SK-N-SH (cell line): ENCODE results near the gene NRG3. TPM values are rescaled to one million over a fixed set of nuclear protein-coding genes. Genes with fewer than 3 reads are reported as not detected.

Experiments used
- CTCF ChIA-PET: fragments of 300-600, 350-600 bp; formaldehyde crosslinking; extraction: SDS; loops from one replicate; lab custom pipeline; 2021; lab: Yijun Ruan, JAX
- POLR2A ChIA-PET: fragments of 350-600 bp; sonication (Branson Sonifier 250); formaldehyde crosslinking; extraction: SDS; loops from one replicate; lab custom pipeline; 2020; ENCODE audit warnings: antibody characterized with exemption, inconsistent platforms; lab: Yijun Ruan, JAX
- DNase-seq: peaks from one replicate; pipeline ENCODE4 v3.0.0; 2012
- H2AFZ ChIP-seq: fragments of 200-600 bp; sonication (generic); 2 replicates; pipeline ENCODE4 v1.8.1; 2016; ENCODE audit warnings: antibody characterized with exemption, mild to moderate bottlenecking, low read depth
- H3F3A ChIP-seq: fragments of 200-600 bp; sonication (generic); replicated peaks from 2 replicates; pipeline ENCODE3; 2016; ENCODE audit warnings: antibody characterized with exemption, mild to moderate bottlenecking; ENCODE audit not compliant: insufficient read depth
- H3K27ac ChIP-seq, 2 experiments: fragments of 200-500 bp in 1 of 2; fragments of 200-600 bp in 1 of 2; sonication (Bioruptor generic) in 1 of 2; sonication (generic), shearing (Covaris generic) in 1 of 2; 2 replicates each; pipeline versions ENCODE4 v1.5.1 to v1.6.1; 2014 to 2016; ENCODE audit warnings: low read depth in 2 of 2, inconsistent platforms in 1 of 2, low read length in 1 of 2, mild to moderate bottlenecking in 1 of 2, mixed read lengths in 1 of 2
- H3K27me3 ChIP-seq: fragments of 200-600 bp; sonication (generic), shearing (Covaris generic); 2 replicates; pipeline ENCODE4 v1.6.1; 2016; ENCODE audit warnings: mixed run types; ENCODE audit not compliant: insufficient read depth
- H3K36me3 ChIP-seq, 2 experiments: fragments of 200-500 bp in 1 of 2; fragments of 200-600 bp in 1 of 2; sonication (Bioruptor generic) in 1 of 2; sonication (generic) in 1 of 2; replicated peaks in 1 of 2; 2 replicates each; pipeline versions ENCODE3 to v1.5.1; 2014 to 2016; ENCODE audit warnings: low read length in 1 of 2, mild to moderate bottlenecking in 1 of 2; ENCODE audit not compliant: insufficient read depth in 2 of 2, control insufficient read depth in 1 of 2
- H3K4me1 ChIP-seq, 2 experiments: fragments of 200-500 bp in 1 of 2; fragments of 200-600 bp in 1 of 2; sonication (Bioruptor generic) in 1 of 2; sonication (generic), shearing (Covaris generic) in 1 of 2; 2 replicates each; pipeline versions ENCODE4 v1.5.1 to v1.6.1; 2014 to 2016; ENCODE audit warnings: low read depth in 1 of 2, low read length in 1 of 2, mixed run types in 1 of 2; ENCODE audit not compliant: insufficient read depth in 2 of 2, control insufficient read depth in 1 of 2
- H3K4me2 ChIP-seq: fragments of 200-600 bp; sonication (generic), shearing (Covaris generic); 2 replicates; pipeline ENCODE4 v1.6.1; 2017; ENCODE audit warnings: mixed run types
- H3K4me3 ChIP-seq, 2 experiments: fragments of 200-500 bp in 1 of 2; fragments of 200-600 bp in 1 of 2; sonication (Bioruptor generic) in 1 of 2; sonication (generic), shearing (Covaris generic) in 1 of 2; 2 replicates each; pipeline versions ENCODE4 v1.5.1 to v1.8.1; 2014 to 2016; ENCODE audit warnings: low read depth in 2 of 2, inconsistent platforms in 1 of 2, low read length in 1 of 2, mild to moderate bottlenecking in 1 of 2, mixed read lengths in 1 of 2, moderate library complexity in 1 of 2
- H3K79me2 ChIP-seq: fragments of 200-600 bp; sonication (generic); 2 replicates; pipeline ENCODE4 v1.8.1; 2017; ENCODE audit warnings: mild to moderate bottlenecking; ENCODE audit not compliant: insufficient read depth
- H3K9ac ChIP-seq: fragments of 200-600 bp; sonication (generic); 2 replicates; pipeline ENCODE4 v1.6.1; 2017; ENCODE audit warnings: mixed run types
- H3K9me2 ChIP-seq: fragments of 200-600 bp; sonication (generic); 2 replicates; pipeline ENCODE4 v1.6.1; 2017; ENCODE audit warnings: mixed run types
- H3K9me3 ChIP-seq: fragments of 200-600 bp; sonication (generic); 2 replicates; pipeline ENCODE4 v1.6.1; 2017; ENCODE audit warnings: mixed run types, mild to moderate bottlenecking, moderate library complexity
- H4K20me1 ChIP-seq: fragments of 200-600 bp; sonication (generic); 2 replicates; pipeline ENCODE4 v1.6.1; 2017; ENCODE audit warnings: mild to moderate bottlenecking, mixed run types; ENCODE audit not compliant: insufficient read depth
- ELF1 ChIP-seq: IDR thresholded peaks from 2 replicates; pipeline ENCODE4 v1.4.0; 2012
- EP300 ChIP-seq, 2 experiments: IDR thresholded peaks; 2 replicates each; pipeline versions ENCODE4 v1.4.0 to v1.6.1; 2012; ENCODE audit warnings: borderline replicate concordance in 1 of 2, low read depth in 1 of 2, low read length in 1 of 2
- EZH2phosphoT487 ChIP-seq: fragments of 200-600 bp; sonication (generic); IDR thresholded peaks from 2 replicates; pipeline ENCODE4 v1.6.1; 2017; ENCODE audit warnings: low read depth, mixed run types, mild to moderate bottlenecking, antibody characterized with exemption, moderate library complexity, borderline replicate concordance
- FOSL2 ChIP-seq: IDR thresholded peaks from 2 replicates; pipeline ENCODE4 v1.4.0; 2012; ENCODE audit warnings: low read depth, mild to moderate bottlenecking, moderate library complexity, borderline replicate concordance
- GATA2 ChIP-seq: sonication (generic); formaldehyde crosslinking; IDR thresholded peaks from 2 replicates; pipeline ENCODE4 v1.5.0; 2020; ENCODE audit warnings: mild to moderate bottlenecking, missing genetic modification reagents
- IRF3 ChIP-seq: fragments of 150-350 bp; IDR thresholded peaks from 2 replicates; pipeline ENCODE4 v1.6.1; 2016; ENCODE audit warnings: mild to moderate bottlenecking, low read depth, low read length
- JUND ChIP-seq: IDR thresholded peaks from 2 replicates; pipeline ENCODE4 v1.4.0; 2012
- MAX ChIP-seq: IDR thresholded peaks from 2 replicates; pipeline ENCODE4 v1.4.0; 2012; ENCODE audit warnings: low read depth
- MEF2A ChIP-seq: IDR thresholded peaks from 2 replicates; pipeline ENCODE4 v1.4.0; 2012; ENCODE audit warnings: low read depth, borderline replicate concordance
- MXI1 ChIP-seq: IDR thresholded peaks from 2 replicates; pipeline ENCODE4 v1.6.1; 2012; ENCODE audit warnings: mild to moderate bottlenecking, low read depth, low read length, improper control_type of control experiment
- NFIC ChIP-seq: IDR thresholded peaks from 2 replicates; pipeline ENCODE4 v1.4.0; 2012; ENCODE audit warnings: borderline replicate concordance
- NRF1 ChIP-seq: IDR thresholded peaks from 2 replicates; pipeline ENCODE4 v1.6.1; 2012; ENCODE audit warnings: low read depth, mild to moderate bottlenecking, low read length
- PBX3 ChIP-seq: IDR thresholded peaks from 2 replicates; pipeline ENCODE4; 2012
- POLR2AphosphoS5 ChIP-seq: IDR thresholded peaks from 2 replicates; pipeline ENCODE4 v1.6.1; 2012; ENCODE audit warnings: low read depth, low read length
- RAD21 ChIP-seq: IDR thresholded peaks from 2 replicates; pipeline ENCODE4 v1.6.1; 2012; ENCODE audit warnings: mild to moderate bottlenecking, low read length
- RCOR1 ChIP-seq: fragments of 150-350 bp; IDR thresholded peaks from 2 replicates; pipeline ENCODE4 v1.6.1; 2017; ENCODE audit warnings: antibody characterized with exemption, low read length
- REST ChIP-seq: IDR thresholded peaks from 2 replicates; pipeline ENCODE4 v1.6.1; 2012; ENCODE audit warnings: mild to moderate bottlenecking, low read depth, low read length, moderate library complexity
- RXRA ChIP-seq: IDR thresholded peaks from 2 replicates; pipeline ENCODE4 v1.4.0; 2012; ENCODE audit warnings: low read depth, mild to moderate bottlenecking, borderline replicate concordance
- SIN3A ChIP-seq: IDR thresholded peaks from 2 replicates; pipeline ENCODE4 v1.6.1; 2012; ENCODE audit warnings: low read depth, mild to moderate bottlenecking, low read length, moderate library complexity, borderline replicate concordance
- SMC3 ChIP-seq: IDR thresholded peaks from 2 replicates; pipeline ENCODE4 v1.6.1; 2012; ENCODE audit warnings: low read depth, low read length, improper control_type of control experiment
- TAF1 ChIP-seq: IDR thresholded peaks from 2 replicates; pipeline ENCODE4 v1.6.1; 2012; ENCODE audit warnings: low read depth, mild to moderate bottlenecking, low read length, moderate library complexity, borderline replicate concordance
- TCF12 ChIP-seq: IDR thresholded peaks from 2 replicates; pipeline ENCODE4 v1.4.0; 2012
- TEAD4 ChIP-seq: IDR thresholded peaks from 2 replicates; pipeline ENCODE4 v1.4.0; 2012; ENCODE audit warnings: mild to moderate bottlenecking, borderline replicate concordance; ENCODE audit not compliant: insufficient read depth
- USF1 ChIP-seq: IDR thresholded peaks from 2 replicates; pipeline ENCODE4 v1.4.0; 2012; ENCODE audit warnings: low read depth, borderline replicate concordance
- USF2 ChIP-seq: fragments of 150-350 bp; IDR thresholded peaks from 2 replicates; pipeline ENCODE4 v1.6.1; 2017; ENCODE audit warnings: antibody characterized with exemption, low read length, low read depth, borderline replicate concordance
- WGBS: methylation state at CpG from one replicate; pipeline ENCODE4 v1.1.6; 2017; ENCODE audit warnings: low lambda C conversion rate; 5-methylcytosine and 5-hydroxymethylcytosine counted together
- polyA plus RNA-seq, 3 experiments: library from polyadenylated mRNA; depleted of rRNA; stranded (reverse); fragments of >200 nt; gene quantifications; 2 replicates each; pipeline ENCODE4 v1.2.3, GENCODE V29; 2012

NRG3 gene
- polyA plus RNA-seq, 1 of the 3 experiments (the other 2 are of a cell fraction): 0.03 TPM

- WGBS: 10% methylated on average over 4 of the region's 4 CpGs
- Histone ChIP-seq H3K79me2 (no peaks in the 10 kb centered on the region), H3K27ac (peak overlapping the region; percentile 31 to 57; a peak in 3 of 4 replicates), H3K9me3 (no peaks in the 10 kb centered on the region), H3K36me3 (no peaks in the 10 kb centered on the region), H4K20me1 (no peaks in the 10 kb centered on the region), H3F3A (peaks cover 10% of the 10 kb centered on the region), H3K4me3 (no peak overlapping the region), H3K9me2 (no peaks in the 10 kb centered on the region), H3K27me3 (no peaks in the 10 kb centered on the region), H3K4me1 (peaks cover 0 to 16% of the 10 kb centered on the region in 2 experiments; a peak in 3 of 4 replicates), H3K4me2 (peak overlapping the region; percentile 22; the same call in 1 of the 2 replicates), H2AFZ (peak overlapping the region; percentile 60; the same call in 1 of the 2 replicates), H3K9ac (no peak overlapping the region)
- no peak for DNase-seq
- POLR2A ChIA-PET: no interaction called here
- CTCF ChIA-PET: interaction anchor here (1.5 kb wide), 1 partner anchor 9 kb away, joined by 4 read pairs; no protein-coding TSS in a partner anchor
- TF ChIP-seq EZH2phosphoT487: no peak
- no peak; the same call in 1 of the 2 replicates for TF ChIP-seq SIN3A
- TF ChIP-seq NRF1: no peak
- TF ChIP-seq USF2: no peak
- TF ChIP-seq RAD21: no peak
- TF ChIP-seq IRF3: no peak
- TF ChIP-seq MEF2A: no peak
- TF ChIP-seq RXRA: peak; percentile 63; the same call in 1 of the 2 replicates
- TF ChIP-seq REST: 0 out of 2 replicates have a peak, but pooled peaks have one; percentile 40
- TF ChIP-seq JUND: peak; percentile 86
- no peak for TF ChIP-seq MXI1
- peak; percentile 71; the same call in 1 of the 2 replicates for TF ChIP-seq TEAD4
- TF ChIP-seq POLR2AphosphoS5: peak; percentile 42; the same call in 1 of the 2 replicates
- TF ChIP-seq EP300 (IDR thresholded peaks at IDR 0.05; ENCODE audit: borderline replicate concordance in 1 of 2, low read depth in 1 of 2, low read length in 1 of 2): peak in 1 of 2 experiments; percentile 32; a peak in 1 of 4 replicates
- peak; percentile 76 for TF ChIP-seq MAX
- peak; percentile 33; the same call in 1 of the 2 replicates for TF ChIP-seq NFIC
- peak; percentile 85 for TF ChIP-seq FOSL2
- TF ChIP-seq PBX3: peak; percentile 52
- peak; percentile 65 for TF ChIP-seq TCF12
- no peak for TF ChIP-seq RCOR1
- TF ChIP-seq TAF1: 0 out of 2 replicates have a peak, but pooled peaks have one; percentile 27
- TF ChIP-seq ELF1: peak; percentile 53
- no peak for TF ChIP-seq SMC3
- no peak for TF ChIP-seq GATA2 (CRISPR knock-in tag)
- TF ChIP-seq USF1: no peak
Measured at GRCh38 chr10:82742478-82742877, 867.5 kb downstream of the NRG3 start.
